GM10248 (cell line): ENCODE results near the gene TMEM143.
A peak's percentile ranks its signal among the peaks of the same experiment; 100 is the strongest.
"Not testable (repeated sequence)": the region's sequence is repeated elsewhere in the genome, so short reads cannot be mapped to it uniquely, and the experiment has no call there.

Source experiments
- CTCF ChIA-PET: fragments of 300-600 bp; sonication (Branson Sonifier 250); formaldehyde crosslinking; extraction: SDS; loops from one replicate; lab custom pipeline; 2021; ENCODE audit warnings: antibody characterized with exemption; lab: Yijun Ruan, JAX
- POLR2A ChIA-PET: fragments of 350-650 bp; sonication (Branson Sonifier 250); formaldehyde crosslinking; extraction: SDS; loops from one replicate; lab custom pipeline; 2020; ENCODE audit warnings: antibody characterized with exemption; lab: Yijun Ruan, JAX
- DNase-seq: peaks from one replicate; pipeline ENCODE4 v3.0.0; 2012; ENCODE audit errors: extremely low spot score
- CTCF ChIP-seq: IDR thresholded peaks from 2 replicates; pipeline ENCODE4 v1.5.1; 2012; ENCODE audit warnings: mild to moderate bottlenecking, low read depth; ENCODE audit errors: extremely low read depth, missing control alignments, control extremely low read depth

TMEM143 gene

GRCh38 chr19:48295458-48295857 is 68.3 kb downstream of the TMEM143 start:
- CTCF ChIA-PET = interaction anchor here (0.9 to 1.6 kb wide), 5 partner anchors 12 to 332 kb away, joined by 3 to 4 read pairs (median 3); no protein-coding TSS in a partner anchor
- TF ChIP-seq CTCF = no peak
- POLR2A ChIA-PET = no interaction called here
- DNase-seq = no peak

GRCh38 chr19:48292798-48293197 is 70.9 kb downstream of the TMEM143 start:
- ChIA-PET POLR2A (no interaction called here), CTCF (interaction anchor here (0.6 to 3.2 kb wide), 7 partner anchors 8 to 328 kb away, joined by 3 to 16 read pairs (median 4); no protein-coding TSS in a partner anchor)
- no peak for TF ChIP-seq CTCF
- DNase-seq = no peak

GRCh38 chr19:48291489-48291815 is 72.3 kb downstream of the TMEM143 start:
- POLR2A ChIA-PET, DNase-seq: not testable (repeated sequence)
- CTCF ChIA-PET = interaction anchor here (1.0 to 3.2 kb wide), 7 partner anchors 19 to 327 kb away, joined by 3 to 16 read pairs (median 5); partner anchors contain the start of gene ZNF114

GRCh38 chr19:48290771-48291488 is 72.8 kb downstream of the TMEM143 start:
- TF ChIP-seq CTCF = peak; percentile 94
- POLR2A ChIA-PET = no interaction called here
- peak; percentile 68 for DNase-seq
- CTCF ChIA-PET = interaction anchor here (0.6 to 3.2 kb wide), 13 partner anchors 8 to 326 kb away, joined by 3 to 16 read pairs (median 5); partner anchors contain the start of gene ZNF114

GRCh38 chr19:48290401-48290770 is 73.4 kb downstream of the TMEM143 start:
- ChIA-PET POLR2A (no interaction called here), CTCF (interaction anchor here (0.6 to 3.2 kb wide), 13 partner anchors 9 to 325 kb away, joined by 3 to 16 read pairs (median 5); partner anchors contain the start of gene ZNF114)
- no peak for TF ChIP-seq CTCF
- no peak for DNase-seq

GRCh38 chr19:48287748-48288147 is 76.0 kb downstream of the TMEM143 start:
- ChIA-PET POLR2A (interaction anchor here (0.7 kb wide), 1 partner anchor 23 kb away, joined by 5 read pairs; no protein-coding TSS in a partner anchor), CTCF (interaction anchor here (1.1 kb wide), 1 partner anchor 324 kb away, joined by 4 read pairs; no protein-coding TSS in a partner anchor)
- no peak for DNase-seq
- no peak for TF ChIP-seq CTCF

- ChIA-PET CTCF (interaction anchor here (0.8 to 1.3 kb wide), 2 partner anchors 8 to 299 kb away, joined by 4 to 5 read pairs; no protein-coding TSS in a partner anchor), POLR2A (no interaction called here)
- no peak for DNase-seq
- no peak for TF ChIP-seq CTCF
Measured at GRCh38 chr19:48284896-48285295, 78.8 kb downstream of the TMEM143 start.
